GM19238 (cell line): ENCODE measurements around the gene SAP30L.
A peak's percentile ranks its signal among the peaks of the same experiment; 100 is the strongest.

Source experiments
- DNase-seq: peaks from one replicate; pipeline ENCODE4 v3.0.0; 2011; ENCODE audit warnings: low spot score; ENCODE audit not compliant: insufficient read length

The SAP30L gene

DNA sequence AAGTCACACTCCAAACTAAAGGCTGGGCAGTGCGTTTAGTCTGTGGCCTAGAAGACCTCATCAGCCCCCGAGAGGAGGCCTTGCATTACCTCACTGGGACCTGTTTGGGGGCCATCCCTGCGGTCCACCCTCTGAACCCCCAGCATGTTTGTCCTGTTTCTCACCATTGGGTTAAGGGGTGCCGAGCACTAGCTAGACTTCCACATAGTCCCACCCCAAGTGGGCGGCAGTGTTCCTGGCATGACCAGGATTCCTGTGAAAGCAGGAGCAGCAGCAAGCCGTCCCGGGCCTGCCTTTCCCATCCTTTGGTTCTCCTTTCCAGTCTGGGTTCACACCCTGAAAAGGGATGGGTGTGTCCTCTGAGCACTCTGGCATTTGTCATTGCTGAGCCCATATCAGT is 26.6 kb upstream of the SAP30L start:
- no peak for DNase-seq

DNA sequence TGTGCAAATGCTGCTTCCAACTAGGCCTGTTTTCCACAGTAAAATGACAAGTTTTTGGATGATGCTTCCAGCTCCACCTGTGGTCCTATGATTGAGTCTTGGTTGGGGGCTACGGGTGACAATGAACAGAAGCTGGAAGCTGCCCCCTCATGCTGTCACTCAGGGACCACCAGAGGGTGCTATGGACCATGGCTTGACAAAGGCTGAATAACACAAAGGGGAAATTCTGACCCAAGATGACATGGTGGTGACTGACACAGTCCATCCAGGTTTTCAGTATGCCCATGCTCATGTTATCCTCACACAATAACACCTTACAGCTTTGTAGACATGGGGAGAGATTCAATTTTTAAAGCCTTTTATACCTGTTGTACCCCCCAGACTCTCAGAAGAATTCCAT is 23.9 kb upstream of the SAP30L start:
- DNase-seq, result no peak

DNA sequence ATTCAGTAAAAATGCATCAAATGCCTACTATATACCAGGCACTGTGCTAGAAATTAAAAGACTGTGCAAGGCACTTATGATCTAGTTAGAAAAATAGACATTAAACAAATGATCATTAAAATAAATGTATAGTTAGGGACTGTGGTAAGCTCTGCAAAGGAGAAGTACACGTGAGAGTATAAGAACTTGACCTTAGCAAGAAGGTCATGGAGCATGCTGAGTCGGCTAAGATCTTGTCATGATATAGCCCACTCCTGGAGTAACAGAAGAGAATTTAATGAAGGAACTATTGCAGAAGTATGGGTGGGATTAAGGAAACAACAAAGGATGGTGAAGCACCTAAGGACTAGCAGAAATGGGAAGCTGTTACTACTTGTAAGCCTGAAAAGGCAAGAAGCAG is 23.5 kb upstream of the SAP30L start:
- DNase-seq, result no peak

DNA sequence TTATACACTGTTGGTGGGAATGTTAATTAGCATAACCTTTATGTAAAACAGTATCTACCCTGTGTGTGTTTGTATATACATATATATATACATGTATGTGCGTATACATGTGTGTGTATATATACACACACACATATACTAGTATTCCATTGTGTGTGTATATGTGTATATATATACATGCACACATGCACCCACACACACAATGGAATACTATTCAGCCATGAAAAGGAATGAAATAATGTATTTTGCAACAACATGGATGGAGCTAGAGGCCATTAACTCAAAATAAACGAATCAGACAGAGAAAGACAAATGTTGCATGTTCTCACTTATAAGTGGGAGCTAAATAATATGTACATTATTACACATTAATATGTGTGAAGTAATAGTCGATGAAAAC is 17.6 kb upstream of the SAP30L start:
- no peak for DNase-seq

DNA sequence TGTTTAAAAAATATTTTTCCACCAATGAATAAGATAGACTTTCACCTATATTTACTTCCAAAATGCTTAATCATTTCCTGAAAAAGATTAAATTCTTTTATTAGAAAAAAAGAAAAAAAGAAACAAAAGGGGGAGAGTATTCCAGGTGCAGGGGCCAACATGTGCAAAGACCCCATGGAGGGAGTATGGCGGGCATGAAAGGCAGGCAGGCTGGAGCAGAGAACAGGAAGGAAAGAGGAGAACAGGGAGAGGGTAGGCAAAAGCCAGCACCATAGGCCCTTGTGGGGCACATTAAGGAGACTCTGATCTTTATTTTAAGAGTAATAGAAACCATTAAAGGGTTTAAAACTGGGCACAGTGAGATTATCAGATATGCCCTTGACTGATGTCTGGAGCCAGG is 16.5 kb upstream of the SAP30L start:
- DNase-seq, result no peak

DNA sequence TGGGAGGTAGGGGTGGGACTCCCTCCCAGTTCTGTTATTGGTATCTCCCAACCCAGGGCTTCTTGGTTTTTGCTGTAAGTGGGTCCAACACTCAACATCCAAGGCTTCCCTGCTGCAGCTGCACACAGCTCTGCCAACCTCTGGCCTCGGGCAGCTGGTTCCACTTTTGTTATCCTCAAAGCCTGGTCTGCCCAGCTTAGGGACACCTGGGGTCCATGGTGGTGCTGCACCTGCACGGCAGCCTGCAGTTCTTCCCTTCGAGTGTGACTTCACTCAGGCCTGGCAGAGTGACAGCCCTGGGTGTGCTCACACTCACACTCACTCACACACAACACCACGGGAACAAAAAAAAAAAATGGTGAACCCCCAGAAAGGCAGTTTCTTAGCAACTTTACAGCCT is 15.3 kb upstream of the SAP30L start:
- no peak for DNase-seq

DNA sequence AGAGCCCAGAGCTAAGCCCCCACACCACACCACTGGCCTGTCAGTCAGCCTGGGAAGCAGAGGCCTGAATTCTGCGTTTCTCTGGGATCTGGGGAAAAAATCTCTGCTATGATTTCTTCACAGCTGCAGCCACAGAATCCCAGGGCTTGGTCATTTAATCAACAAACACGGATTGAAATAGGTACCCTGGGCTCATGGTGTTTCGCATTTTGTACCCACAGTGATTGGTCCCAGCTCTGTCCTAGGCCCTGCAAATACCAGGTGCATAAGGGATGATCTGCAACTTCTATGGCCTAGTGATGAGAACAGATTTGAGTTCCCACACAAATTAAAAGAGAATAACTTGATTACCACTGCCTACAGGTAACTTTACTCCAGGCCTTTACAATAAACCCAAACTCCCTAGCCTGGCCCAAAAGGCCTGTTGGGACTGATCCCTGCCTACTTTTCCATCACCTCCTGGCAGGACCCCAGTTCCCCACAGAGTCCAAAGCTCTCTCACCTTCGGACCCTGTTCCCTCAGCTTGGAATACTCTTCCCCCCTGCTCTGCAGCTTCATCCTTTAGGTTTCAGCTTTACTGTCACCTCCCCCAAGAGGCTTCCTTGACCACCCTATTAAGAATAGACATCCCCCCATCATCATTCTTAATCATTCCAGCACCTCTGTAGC is 14.7 kb upstream of the SAP30L start:
- DNase-seq, result no peak

DNA sequence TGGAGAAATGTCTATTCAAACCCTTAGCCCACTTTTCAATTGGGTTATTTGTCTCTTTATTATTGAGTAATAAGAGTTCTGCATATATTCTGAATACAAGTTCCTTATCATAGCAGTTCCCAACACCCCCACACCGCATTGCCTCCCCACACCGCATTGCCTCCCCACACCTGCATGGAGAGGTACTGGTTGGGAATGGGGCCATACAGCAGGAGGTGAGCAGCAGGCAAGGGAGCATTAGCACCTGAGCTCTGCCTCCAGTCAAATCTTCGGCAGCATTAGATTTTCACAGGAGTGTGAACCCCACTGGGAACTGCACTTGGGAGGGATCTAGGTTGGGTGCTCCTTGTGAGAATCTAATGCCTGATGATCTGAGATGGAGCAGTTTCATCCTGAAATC is 10.6 kb upstream of the SAP30L start:
- no peak for DNase-seq

DNA sequence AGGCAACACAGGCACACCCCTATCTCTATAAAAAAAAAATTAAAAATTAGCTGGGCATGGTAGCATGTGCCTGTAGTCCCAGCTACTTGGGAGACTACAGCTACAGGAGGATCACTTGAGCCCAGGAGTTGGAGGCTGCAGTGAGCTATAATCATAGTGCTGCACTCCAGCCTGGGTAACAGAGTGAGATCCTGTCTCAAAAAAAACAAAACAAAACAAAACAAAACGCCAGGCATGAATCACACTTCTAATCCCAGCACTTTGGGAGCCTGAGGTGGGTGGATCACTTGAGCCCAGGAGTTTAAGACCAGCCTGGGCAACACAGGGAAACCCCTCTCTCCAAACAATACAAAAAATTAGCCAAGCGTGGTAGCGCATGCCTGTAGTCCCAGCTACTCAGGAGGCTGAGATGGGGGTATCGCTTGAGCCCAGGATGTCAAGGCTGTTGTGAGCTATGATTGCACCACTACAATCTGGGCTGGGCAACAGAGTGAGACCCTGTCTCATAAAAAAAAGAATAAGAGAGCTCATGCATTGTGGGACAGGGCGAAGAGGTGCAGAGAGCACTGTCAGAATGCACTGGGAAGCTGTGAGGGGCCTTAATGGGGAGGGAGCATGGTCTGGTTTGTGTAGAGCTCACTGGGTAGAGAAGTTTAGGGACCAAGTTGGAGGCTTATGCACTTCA is 8.4 kb upstream of the SAP30L start:
- DNase-seq, result no peak

DNA sequence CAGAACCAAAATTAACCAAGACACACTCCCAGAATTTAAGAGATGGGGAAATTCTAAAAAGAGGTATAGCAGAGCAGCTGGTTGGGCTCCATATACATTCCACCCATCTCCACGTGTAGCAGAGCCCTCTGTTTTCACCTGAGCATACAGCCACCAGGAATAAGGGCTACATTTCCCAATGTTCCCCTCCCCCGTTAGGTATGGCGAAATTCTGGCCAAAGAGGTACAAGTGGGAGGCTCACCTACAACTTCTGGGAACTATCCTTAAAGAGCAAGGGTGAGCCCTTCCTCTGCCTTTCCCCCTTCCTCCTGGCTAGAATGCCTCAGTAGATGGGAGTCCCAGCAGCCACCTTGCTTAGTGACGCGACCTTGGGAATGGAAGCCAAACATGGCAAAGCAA is 5.3 kb upstream of the SAP30L start:
- no peak for DNase-seq

DNA sequence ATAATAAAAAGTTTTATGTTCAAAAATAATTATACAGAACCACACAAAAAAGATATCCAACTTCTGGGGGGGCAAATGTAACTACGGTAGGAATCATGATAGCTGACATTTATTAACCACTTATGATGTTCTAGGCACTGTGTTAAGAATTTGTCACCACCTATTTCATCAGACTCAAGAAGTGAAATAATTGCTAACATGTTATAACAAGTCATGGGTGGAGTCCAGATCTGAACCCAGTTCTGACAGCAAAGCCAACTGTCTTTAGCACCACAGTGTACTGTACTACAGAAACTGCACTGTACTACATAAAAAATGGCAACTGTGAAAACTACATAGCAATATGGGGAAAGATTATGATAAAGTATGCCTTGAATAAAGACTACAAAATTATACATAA is 3.0 kb upstream of the SAP30L start:
- DNase-seq, result no peak

DNA sequence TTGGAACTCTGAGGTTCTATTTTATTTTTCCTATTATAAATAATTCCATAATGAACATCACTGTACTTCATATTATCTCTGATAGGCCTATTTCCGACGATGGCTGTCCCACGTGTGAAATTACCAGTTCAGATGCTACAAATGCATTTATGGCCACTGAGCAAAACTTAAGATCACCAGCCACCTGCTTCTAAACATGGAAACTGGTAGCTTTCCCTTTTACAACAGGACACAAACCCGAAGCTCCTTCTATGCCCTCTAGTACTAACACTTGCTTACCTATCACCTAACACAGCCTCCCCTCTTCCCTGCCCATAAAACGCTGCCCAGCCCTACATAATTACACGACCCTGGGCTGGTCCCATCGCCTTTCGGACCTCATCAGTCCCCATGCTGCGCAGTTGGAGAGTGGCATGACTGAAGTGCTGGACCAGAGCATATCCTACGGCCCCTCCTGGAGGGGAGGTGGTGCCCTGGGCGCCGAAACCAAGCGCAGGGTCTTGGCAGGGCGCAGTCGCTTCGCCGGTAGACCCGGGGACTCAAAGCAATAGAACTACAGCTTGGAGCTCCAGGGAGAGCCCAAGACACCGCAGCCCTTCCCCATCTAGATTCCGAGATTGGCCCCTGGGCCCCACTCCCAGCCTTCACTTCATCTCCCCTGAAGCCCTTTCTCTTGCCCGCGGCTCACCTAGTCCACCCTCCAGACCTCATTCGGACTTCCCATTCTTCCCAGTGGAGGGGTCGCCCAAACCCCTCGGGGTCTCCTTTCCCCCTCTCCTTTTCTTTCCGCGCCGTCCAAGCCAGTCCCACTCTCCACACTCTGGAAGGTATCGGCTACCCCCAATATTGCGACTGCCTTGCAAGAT is 1.0 kb upstream of the SAP30L start:
- peak; percentile 21 for DNase-seq

DNA sequence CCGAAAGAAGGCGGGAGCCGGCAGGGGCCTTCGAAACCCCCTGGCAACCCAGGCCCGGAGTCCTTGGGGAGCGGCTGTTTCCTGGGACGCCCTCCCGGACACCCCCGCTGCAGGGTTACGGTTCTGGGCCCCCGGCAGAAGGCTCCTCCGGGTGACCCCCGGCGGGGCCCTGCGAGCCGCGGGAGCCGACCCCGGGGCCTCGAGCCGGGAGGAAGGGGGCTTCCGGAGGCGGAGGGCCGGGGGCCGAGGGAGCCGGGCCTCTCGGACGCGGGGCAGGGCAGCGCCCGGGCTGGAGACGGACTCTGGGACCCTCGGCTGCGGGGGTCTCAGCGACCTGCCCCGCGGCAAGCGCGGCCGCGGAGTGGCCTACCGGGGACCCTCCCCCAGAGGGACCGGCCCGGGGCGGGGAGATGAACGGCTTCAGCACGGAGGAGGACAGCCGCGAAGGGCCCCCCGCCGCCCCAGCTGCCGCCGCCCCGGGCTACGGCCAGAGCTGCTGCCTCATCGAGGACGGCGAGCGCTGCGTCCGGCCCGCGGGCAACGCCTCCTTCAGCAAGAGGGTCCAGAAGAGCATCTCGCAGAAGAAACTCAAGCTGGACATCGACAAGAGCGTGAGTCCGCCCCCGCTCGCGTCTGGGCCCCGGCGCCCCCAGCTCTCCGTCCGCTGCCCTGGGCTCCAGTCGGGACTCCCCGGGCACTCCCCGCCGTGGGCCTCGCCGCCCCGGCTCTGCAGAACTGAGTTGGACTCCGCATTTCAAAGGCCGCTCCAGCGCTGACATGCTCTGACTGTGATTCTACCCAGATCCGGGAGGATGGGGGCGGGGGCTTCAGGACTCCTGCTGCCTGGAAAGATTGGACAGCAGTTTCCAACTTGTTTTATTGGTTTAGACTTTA is 645 bp downstream of the SAP30L start:
- peak; percentile 34 for DNase-seq

DNA sequence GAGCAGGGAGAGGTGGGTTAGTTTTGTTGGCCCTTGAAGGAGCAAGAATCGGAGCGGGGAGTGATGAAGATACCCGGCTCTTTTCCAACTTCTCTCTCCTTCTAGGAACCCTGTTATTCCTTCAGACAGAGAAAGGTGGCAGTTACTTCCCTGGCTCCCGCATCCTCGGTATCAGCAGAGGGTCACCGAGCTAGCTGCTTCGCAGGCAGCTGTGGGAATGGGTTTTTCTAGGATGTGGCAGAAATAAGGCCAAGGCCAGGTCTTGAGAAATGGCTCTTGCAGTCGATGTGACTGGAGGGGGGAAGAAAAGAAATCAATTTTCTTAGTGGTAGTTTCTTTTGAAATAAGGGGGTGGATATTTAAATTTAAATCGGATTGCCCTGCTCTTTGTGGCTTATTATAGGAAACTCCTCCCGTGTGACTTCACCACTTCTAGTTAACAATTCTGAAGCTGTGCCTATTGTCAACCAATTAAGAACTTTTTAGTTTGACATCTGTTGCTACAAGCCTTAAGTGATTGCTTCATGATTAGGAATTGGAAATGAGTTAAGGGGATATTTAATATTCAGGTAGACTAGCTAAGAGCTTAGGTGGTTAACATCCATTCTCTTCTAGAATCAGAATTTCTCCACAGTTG is 1.4 kb downstream of the SAP30L start:
- DNase-seq, result no peak

DNA sequence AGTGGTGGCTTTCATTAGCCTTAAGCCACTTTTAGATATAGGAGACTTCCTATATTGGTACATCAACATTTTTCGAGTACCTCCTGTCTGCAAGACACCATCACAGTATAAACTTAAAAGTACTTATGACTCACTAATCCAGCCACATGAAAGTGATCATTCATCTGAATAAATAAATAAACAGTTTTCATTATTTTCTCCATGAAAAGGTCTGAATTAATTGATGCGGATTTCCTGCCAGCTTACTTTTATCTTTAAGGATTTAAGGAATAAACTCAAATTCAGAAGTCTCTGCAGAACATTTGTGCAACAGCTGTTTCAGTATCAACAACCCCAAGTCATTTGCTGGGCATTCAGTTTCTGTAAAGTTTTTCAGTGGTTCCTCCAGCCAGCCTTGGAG is 4.0 kb downstream of the SAP30L start:
- DNase-seq, result no peak

DNA sequence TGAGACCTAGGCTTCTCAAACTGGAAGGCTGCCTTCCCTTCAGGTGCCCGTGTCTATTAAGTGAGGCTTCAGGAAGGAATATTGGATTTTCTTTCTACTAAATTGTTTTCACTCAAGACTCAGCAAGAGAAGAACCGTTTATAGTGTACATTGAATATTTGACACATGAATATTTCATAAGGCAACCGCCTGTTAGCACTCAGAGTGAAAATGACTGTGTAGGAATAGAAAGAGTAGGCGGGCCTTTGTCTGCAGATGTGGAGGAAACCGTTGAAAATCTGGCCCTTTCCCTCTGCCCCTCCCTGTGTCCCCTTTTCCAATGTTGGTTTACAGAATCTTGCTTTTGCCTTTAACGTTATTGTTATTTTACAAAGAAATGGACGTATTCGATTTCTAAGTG is 6.2 kb downstream of the SAP30L start:
- DNase-seq, result no peak

DNA sequence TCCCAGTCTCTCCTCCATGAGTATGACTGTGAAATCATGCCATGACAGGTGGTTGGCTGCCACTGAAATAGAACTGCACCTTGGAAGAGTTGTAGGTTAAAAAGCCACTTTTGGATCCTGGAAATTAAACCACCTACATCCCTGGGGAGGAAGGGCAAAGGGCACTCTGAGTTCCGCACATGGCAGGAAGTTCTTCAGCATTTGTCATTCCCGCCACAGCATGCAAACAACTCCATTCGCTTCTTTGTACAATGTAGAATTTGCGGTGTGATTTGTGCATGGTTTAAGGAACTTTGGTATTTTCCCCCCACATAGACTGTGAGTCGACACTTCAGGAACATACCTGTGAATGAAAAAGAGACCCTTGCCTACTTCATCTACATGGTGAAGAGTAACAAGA is 9.8 kb downstream of the SAP30L start:
- no peak for DNase-seq

DNA sequence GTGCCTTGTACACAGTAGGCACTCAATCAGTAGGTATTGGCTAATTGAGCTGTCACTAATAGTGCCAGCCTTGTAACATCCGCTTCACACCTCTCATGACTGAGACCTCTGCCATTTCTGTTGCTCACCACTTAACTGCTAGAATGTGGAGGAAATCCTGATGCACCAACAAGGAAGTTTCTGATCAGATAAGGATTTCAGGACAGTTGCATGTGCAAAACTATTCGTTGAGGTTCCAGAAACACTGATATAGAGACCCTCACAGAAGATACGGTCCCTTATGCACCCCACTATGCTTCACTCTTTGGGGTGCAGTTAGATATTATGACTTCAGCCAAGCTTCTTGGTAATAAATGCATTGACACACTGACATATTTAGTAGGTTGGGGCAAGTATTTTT is 10.7 kb downstream of the SAP30L start:
- no peak for DNase-seq

DNA sequence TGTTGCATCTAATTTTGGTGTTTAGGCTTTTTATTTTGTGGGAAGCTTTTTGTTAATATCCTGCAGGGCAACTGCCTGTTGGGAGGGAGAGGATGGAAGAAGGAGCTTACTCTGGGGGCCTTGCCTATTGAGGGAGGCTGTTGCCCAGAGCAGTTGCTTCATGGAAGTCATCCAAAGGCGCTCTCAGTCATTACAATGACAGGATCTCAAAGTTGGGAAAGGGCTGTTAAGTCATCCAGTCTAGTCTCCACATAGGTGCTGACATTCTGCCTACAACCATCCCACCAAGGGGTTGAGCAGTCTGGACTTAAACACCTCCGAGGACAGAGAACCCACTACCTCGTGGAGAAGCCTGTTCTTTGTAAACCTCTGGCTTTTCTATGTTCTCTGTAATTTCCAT is 13.2 kb downstream of the SAP30L start:
- no peak for DNase-seq

DNA sequence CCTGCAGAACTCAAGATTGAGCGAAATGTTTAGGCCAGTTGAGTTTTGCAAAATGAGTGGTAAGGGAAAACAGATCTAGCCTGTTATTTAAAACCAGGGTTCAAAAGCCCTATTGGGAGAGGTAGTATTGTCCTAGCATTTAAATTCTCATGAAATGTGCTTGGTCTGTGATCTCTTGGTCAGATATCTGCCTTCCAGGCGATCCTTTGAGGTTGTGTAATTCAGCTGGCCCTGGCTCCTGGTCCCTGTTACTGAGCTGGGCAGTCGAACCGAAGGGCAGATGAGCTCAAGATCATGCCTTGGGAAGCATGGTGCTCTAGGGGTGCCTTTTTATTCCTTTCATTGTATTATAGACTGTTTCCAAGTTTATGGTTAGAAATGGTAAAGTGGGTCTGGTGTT is 14.4 kb downstream of the SAP30L start:
- DNase-seq, result no peak

DNA sequence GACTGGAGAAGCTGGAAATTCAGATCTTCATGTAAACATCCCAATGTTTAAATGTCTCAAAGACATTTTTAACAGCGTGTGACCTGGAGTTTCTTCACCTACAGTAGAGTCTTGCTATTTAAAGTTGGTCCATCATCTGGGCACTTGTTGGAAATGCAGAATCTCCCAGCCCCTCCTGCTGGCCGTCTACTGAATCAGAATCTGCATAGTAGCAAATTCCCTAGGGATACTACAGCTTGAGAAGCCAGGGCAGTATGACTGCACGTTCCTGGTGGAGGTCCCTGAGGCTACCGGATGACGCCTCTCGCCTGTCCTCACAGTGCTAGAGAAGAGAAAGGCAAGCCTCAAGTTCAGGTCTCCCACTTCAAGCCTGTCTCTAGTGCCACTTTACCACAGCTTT is 15.7 kb downstream of the SAP30L start:
- no peak for DNase-seq
